Right cardiac atrium (tissue), 5 donors: ENCODE data around the gene VAPB. TPM values are rescaled to one million over a fixed set of nuclear protein-coding genes. Genes with fewer than 3 reads are reported as not detected.
"Not testable (repeated sequence)": the region's sequence is repeated elsewhere in the genome, so short reads cannot be mapped to it uniquely, and the experiment has no call there.

Experiments
- ATAC-seq, 2 donors: fragments of 200-7000 bp; cut with Tn5 transposase; one replicate each; pipeline versions ENCODE4 v1.8.0 to v1.9.1; 2020; ENCODE audit warnings: moderate library complexity in 2 of 2, mild to moderate bottlenecking in 1 of 2
- DNase-seq, 3 donors: peaks; one replicate each; pipeline ENCODE4 v3.0.0-alpha.2; 2020
- H3K27ac ChIP-seq: one replicate; pipeline ENCODE4 v1.5.1; 2013; ENCODE audit warnings: mild to moderate bottlenecking, low read length, control low read depth, moderate library complexity
- H3K27me3 ChIP-seq: one replicate; pipeline ENCODE4 v1.6.1; 2013; ENCODE audit not compliant: control insufficient read depth, insufficient read depth
- H3K4me1 ChIP-seq: one replicate; pipeline ENCODE4 v1.6.1; 2013; ENCODE audit warnings: low read length; ENCODE audit not compliant: control insufficient read depth, insufficient read depth
- H3K4me3 ChIP-seq: one replicate; pipeline ENCODE4 v1.5.1; 2013; ENCODE audit warnings: low read length, control low read depth
- H3K9me3 ChIP-seq: one replicate; pipeline ENCODE4 v1.6.1; 2013; ENCODE audit warnings: low read length; ENCODE audit not compliant: control insufficient read depth
- WGBS: extraction: QIAGEN DNeasy Blood & Tissue Kit; methylation state at CpG from one replicate; pipeline ENCODE4 v1.1.7; 2013; 5-methylcytosine and 5-hydroxymethylcytosine counted together
- intact Hi-C, 4 donors: fragments of 100-400 bp; cut with DNase I; formaldehyde crosslinking; loops; one replicate each; pipeline versions ENCODE4 v1.11.0 to v1.14.0; 2022 to 2023
- polyA plus RNA-seq: library from polyadenylated mRNA; stranded (reverse); fragments of 200-250 nt; gene quantifications from one replicate; pipeline ENCODE4 v1.2.3, GENCODE V29; 2013
- total RNA-seq, 4 donors: library from RNA; stranded (reverse); fragmentation: NEBNext Ultra II Directional; extraction: Animal tissue kit (Norgen Biotek cat#: 25700); gene quantifications; one replicate each; pipeline ENCODE4 v1.2.1, GENCODE V29; 2021
- donor health status: healthy with polysubstance abuse.
- donor health status: DM: no; HTN: yes; CAD: no.
- donor health status: DM: no; HTN: no; CAD: no.
- donor health status: DM: no; HTN: yes; CAD: no; lungs with severe emphysema.
- donor health status: DM: yes; HTN: yes; CAD: no.

The VAPB gene
- total and polyA plus RNA-seq, 5 donors, result 30.6 to 64.7 (median 63.1) TPM

DNA sequence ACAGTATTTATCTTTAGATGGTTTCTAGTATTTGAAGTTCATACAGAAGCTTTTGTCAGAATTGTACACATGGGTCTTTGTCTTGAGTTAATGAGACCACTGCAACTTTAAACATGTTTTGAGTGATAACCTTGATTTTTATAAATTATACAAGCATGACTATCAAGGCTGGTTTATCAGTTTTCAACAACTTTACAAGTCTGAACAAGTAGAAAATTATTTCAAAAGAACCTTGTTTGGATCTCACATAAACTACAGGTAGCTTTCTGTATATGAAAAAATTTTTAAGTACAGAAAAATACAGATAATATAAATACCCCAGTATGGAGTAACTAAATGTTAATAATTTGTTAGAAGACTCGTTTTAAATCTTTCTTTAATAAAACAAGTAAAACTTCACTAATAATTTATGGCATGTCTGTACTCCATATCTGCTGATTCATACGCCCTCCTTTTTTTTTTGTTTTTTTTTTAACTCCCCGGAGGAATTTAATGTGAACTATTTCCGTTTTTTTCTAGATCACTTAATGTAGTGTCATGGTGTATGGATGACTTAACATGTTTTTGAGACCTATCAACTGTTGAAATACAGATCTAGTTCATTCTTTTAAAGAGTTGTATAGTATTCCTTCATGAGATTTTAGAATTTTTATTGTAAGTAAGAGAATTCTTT is 18.3 kb downstream of the VAPB start:
- intact Hi-C loops, result no loop called here
- ATAC-seq (no peak), DNase-seq (no peak)
- no peak overlapping the region for H3K27ac ChIP-seq
- no peak overlapping the region for H3K4me3 ChIP-seq
- 44% methylated on average over 4 of the region's 4 CpGs for WGBS
- H3K27me3 ChIP-seq, result no peaks in the 10 kb centered on the region
- peaks cover 7% of the 10 kb centered on the region for H3K4me1 ChIP-seq
- H3K9me3 ChIP-seq, result no peaks in the 10 kb centered on the region

DNA sequence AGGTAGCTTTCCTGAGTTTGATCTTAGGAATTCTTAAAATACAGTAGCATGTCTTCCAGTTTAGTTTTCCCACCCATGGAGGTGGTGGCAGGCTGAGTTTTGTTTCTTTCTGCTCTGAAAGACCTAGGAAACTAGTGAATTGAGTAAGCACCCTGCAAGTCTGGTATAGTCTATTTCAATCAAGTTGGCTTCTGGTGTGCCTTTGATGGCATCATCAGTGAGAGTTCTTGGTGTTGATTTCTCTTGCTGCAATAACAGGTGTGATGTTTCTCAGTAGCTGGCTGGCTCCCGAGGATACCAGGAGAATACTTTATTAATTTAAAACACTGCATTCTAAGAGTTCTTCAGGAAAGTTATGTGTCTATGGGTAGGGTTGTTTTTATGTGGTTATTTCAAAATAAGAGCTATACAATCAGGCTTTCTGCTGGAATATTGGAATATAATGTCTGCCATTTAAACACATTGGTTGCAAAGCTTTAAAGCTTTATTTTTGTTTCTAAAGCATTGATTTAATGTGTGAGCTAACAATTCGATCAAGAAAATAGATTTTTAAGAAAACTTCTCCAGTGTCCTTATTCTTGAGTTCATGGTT is 19.0 kb downstream of the VAPB start:
- Histone ChIP-seq H3K4me1 (peaks cover 7% of the 10 kb centered on the region), H3K27ac (peak overlapping the region; percentile 37), H3K27me3 (no peaks in the 10 kb centered on the region), H3K9me3 (no peaks in the 10 kb centered on the region), H3K4me3 (no peak overlapping the region)
- 51% methylated on average over 2 of the region's 2 CpGs for WGBS
- intact Hi-C loops, result no loop called here
- ATAC-seq, result no peak
- DNase-seq, result no peak

DNA sequence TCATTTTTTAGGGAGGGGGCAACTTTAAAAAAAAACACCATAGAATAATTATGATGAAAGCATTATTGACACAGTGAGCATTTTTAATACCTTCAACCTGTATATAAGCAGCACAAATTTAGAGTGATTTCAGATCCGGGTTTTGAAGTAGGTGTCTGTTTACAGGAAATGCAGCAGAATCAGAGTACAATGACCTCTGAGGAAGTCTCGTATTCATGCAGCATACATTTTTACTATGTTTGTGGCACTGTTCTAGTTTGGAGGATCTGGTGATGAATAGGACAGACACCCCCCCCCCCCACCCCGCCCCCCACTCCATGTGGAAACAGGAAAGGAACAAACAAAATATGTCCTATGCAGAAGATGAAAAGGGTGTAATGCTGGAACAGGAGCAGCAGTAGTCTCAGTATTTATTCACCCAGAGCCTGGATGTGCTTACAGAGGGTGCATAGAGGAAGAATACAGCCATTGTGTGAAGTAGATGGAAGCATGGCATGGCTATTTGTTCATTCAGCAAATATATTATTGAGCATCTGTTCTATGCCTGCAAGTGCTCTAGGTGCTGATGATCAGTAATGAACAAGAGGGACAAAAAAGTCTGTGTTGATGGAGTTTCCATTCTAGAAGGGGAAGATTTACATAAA is 19.7 kb downstream of the VAPB start:
- 56% methylated on average over 3 of the region's 3 CpGs for WGBS
- Histone ChIP-seq H3K27me3 (no peaks in the 10 kb centered on the region), H3K4me1 (peaks cover 7% of the 10 kb centered on the region), H3K27ac (no peak overlapping the region), H3K4me3 (no peak overlapping the region), H3K9me3 (no peaks in the 10 kb centered on the region)
- ATAC-seq (no peak), DNase-seq (no peak)
- intact Hi-C loops, result no loop called here

DNA sequence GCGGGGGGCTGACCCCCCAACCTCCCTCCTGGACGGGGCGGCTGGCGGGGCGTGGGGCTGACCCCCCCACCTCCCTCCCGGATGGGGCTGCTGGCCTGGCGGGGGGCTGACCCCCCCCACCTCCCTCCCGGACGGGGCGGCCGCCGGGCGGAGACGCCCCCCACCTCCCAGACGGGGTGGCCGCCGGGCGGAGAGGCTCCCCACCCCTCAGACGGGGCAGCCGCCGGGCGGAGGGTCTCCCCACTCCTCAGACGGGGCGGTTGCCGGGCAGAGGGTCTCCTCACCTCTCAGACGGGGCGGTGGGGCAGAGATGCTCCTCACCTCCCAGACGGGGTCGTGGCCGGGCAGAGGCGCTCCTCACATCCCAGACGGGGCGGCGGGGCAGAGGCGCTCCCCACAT is 25.2 kb downstream of the VAPB start:
- intact Hi-C loops, result not testable (repeated sequence)

DNA sequence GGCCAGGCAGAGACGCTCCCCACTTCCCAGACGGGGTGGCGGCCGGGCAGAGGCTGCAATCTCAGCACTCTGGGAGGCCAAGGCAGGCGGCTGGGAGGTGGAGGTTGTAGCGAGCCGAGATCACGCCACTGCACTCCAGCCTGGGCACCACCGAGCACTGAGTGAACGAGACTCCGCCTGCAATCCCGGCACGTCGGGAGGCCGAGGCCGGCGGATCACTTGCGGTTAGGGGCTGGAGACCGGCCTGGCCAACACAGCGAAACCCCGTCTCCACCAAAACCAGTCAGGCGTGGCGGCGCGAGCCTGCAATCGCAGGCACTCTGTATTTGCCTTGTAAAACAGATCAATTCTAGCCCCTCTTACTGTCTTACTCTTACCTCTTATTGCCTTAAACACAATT is 25.8 kb downstream of the VAPB start:
- WGBS, result 97% methylated on average over 26 of the region's 26 CpGs

More for the DNA sequence above, 25.2 kb downstream of the VAPB start:
- DNase-seq, result peak in 1 of 3 donors; percentile 63
- H3K4me3 ChIP-seq, H3K27ac ChIP-seq, H3K27me3 ChIP-seq, H3K9me3 ChIP-seq, H3K4me1 ChIP-seq, ATAC-seq: not testable (repeated sequence)
- WGBS, result 98% methylated on average over 31 of the region's 35 CpGs

DNA sequence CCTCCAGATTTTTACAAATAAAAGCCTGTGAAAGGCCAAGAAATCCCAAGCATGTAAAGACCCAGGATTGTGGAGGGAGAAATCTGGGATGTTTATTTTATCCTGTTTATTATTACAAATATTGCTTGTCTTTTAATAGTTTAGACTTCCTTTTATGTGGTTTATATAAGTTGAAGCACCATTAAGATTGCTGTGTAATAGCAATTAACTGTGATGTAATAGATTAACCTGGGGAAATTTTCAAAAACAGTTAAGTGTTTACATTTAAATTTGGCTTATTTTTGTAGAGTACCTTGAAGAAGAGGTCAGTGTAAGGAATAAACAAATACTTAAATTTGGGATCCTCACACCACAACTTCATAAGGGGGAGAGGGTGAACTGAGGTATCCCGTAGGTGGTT is 27.0 kb downstream of the VAPB start:
- no peak for ATAC-seq
- intact Hi-C loops, result no loop called here

More for the DNA sequence above, 25.8 kb downstream of the VAPB start:
- H3K4me1 ChIP-seq, H3K4me3 ChIP-seq, H3K27ac ChIP-seq, intact Hi-C loops, H3K27me3 ChIP-seq, DNase-seq, H3K9me3 ChIP-seq, ATAC-seq: not testable (repeated sequence)

DNA sequence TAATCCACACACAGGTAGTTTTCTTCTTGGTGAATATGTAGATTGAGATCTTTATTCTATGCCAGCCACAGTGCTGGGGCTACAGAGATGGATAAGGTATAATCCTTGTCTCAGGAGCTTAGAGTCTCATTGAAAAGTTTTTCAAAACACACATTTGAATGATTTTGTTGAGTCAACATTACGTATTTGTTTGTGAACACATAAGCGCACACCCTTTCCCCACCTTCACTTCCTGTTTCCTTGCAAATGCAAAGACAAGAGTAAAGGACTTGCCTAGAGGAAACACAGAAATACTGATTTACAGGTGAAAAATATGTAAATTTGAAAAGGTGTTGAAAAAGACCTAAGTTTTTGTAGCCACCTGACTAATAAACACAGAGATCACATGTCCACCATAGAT is 27.8 kb downstream of the VAPB start:
- no peak overlapping the region for H3K27ac ChIP-seq

More for the DNA sequence above, 27.0 kb downstream of the VAPB start:
- no peaks in the 10 kb centered on the region for H3K9me3 ChIP-seq
- WGBS, result 97% methylated on average over 1 of the region's 1 CpG
- no peaks in the 10 kb centered on the region for H3K27me3 ChIP-seq
- H3K4me1 ChIP-seq, result no peaks in the 10 kb centered on the region
- DNase-seq, result no peak
- H3K27ac ChIP-seq, result no peak overlapping the region
- no peak overlapping the region for H3K4me3 ChIP-seq

DNA sequence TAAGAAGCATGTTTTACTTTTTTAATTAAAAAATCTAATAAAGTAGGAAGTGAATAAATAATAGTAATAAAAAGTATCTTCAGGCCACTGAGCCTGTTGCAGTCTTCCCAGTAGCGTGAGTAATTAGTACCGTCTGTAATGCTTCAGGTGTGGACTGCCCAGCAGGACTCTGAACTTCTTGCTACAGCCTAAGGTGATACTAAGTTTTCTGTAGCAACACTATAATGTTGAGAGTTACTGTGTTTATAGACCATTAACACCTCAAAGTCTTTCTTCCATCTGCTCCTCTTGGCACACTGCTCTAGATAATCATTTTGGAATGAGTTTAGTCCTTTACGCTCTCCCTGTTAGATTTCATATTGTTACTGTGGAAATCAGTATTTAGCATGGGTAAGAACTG is 28.4 kb downstream of the VAPB start:
- DNase-seq (no peak), ATAC-seq (no peak)
- Histone ChIP-seq H3K27ac (no peak overlapping the region), H3K4me3 (no peak overlapping the region), H3K4me1 (no peaks in the 10 kb centered on the region), H3K27me3 (no peaks in the 10 kb centered on the region), H3K9me3 (no peaks in the 10 kb centered on the region)
- intact Hi-C loops, result no loop called here
- 91% methylated on average over 3 of the region's 3 CpGs for WGBS

More for the DNA sequence above, 27.8 kb downstream of the VAPB start:
- no peaks in the 10 kb centered on the region for H3K27me3 ChIP-seq
- WGBS, result 78% methylated on average over 2 of the region's 2 CpGs
- intact Hi-C loops, result no loop called here
- H3K4me1 ChIP-seq, result no peaks in the 10 kb centered on the region
- DNase-seq, result no peak
- no peak overlapping the region for H3K4me3 ChIP-seq
- H3K9me3 ChIP-seq, result no peaks in the 10 kb centered on the region
- ATAC-seq, result no peak

DNA sequence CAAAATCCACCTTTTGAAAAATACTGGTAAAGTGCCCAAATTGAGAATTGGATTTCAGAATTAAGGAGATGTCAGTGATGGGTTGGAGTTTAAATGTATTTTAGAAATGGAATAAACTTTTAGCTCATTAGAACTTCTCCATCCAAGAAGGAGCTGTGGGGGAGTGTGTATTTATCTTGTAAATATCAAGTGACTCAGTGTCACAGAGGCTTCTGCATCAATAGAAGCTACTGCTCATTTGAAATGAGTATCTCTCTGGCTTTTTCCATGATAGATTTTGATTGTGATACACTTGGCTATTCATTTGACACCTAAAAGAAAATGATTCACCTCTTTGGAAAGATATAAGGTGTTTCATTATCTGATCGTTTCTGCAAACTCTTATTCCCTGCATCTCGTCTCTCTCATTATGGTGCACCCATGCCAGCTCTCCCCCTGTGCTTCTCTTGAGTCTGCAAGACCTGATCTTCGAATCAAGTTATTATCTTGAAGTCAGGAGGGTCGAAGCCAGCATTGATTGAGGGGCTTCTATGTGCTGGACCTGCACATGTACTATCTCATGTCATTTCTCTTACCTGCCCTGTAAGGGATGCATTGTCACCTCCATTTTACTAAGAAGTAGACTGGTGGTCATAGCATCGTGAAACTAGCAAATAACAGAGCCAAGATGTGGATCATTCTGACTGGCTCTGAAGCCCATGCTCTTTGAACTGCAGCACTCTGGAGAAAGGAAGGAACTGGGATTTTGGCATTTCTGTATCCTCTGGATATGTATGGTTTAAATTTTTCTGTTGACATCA is 30.1 kb downstream of the VAPB start:
- DNase-seq (no peak), ATAC-seq (no peak)
- H3K9me3 ChIP-seq, result no peaks in the 10 kb centered on the region
- intact Hi-C loops, result no loop called here
- 87% methylated on average over 5 of the region's 5 CpGs for WGBS
- no peak overlapping the region for H3K27ac ChIP-seq
- H3K27me3 ChIP-seq, result no peaks in the 10 kb centered on the region
- H3K4me1 ChIP-seq, result peaks cover 1% of the 10 kb centered on the region
- H3K4me3 ChIP-seq, result no peak overlapping the region

DNA sequence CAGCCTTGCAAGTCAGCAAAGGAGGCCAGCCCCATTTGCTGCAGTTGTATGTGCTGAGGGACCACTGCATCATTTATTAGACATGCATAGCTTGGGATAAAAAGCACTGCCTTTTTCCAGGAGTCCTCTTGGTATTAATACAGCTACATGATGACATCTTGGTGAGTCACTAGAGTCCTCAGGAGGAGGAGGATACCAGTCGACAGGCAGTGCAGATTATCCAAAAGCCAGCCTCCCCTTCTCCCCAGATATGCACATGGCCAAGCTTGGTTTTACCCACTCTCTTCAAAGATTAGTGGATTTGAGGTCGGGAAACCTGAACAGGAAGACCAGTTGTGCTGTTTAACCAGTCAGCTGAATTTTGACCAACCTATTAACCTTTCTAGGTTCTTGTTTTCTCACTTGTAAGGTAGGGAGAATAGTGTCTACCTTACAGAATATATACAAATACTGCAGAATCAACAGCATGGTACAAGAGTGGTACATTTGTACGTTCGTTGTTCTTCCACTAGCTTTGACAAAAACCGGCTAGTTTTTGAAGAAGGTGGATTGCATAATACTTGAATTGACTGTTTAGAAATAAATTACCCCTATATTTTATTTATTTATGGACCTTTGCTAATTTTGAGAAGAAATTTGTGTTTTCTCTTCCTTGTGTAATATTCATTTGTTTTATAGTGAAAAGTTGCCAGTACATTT is 31.9 kb downstream of the VAPB start:
- H3K9me3 ChIP-seq, result no peaks in the 10 kb centered on the region
- no peaks in the 10 kb centered on the region for H3K27me3 ChIP-seq
- intact Hi-C loops, result no loop called here
- ATAC-seq (no peak), DNase-seq (no peak)
- WGBS, result 81% methylated on average over 5 of the region's 5 CpGs
- H3K4me1 ChIP-seq, result peaks cover 2% of the 10 kb centered on the region
- no peak overlapping the region for H3K27ac ChIP-seq
- H3K4me3 ChIP-seq, result no peak overlapping the region
